HCT116 (cell line): Measurements from ENCODE around the gene NFIA. TPM values are rescaled to one million over a fixed set of nuclear protein-coding genes. Genes with fewer than 3 reads are reported as not detected.

Experiments
- ATAC-seq: fragments of 200-7000 bp; cut with Tn5 transposase; 2 replicates; pipeline ENCODE4 v1.9.1; 2020; ENCODE audit warnings: mild to moderate bottlenecking, moderate library complexity
- BruUV-seq: library from RNA; stranded (reverse); fragments of 400-500 nt; replicated peaks from 2 replicates; lab custom pipeline; 2021; lab: Mats Ljungman, UMichigan
- CTCF ChIA-PET: fragments of 300-600 bp; sonication (Branson Sonifier 250); formaldehyde crosslinking; loops from one replicate; lab custom pipeline; 2021; ENCODE audit warnings: antibody characterized with exemption; lab: Charles Lee
- POLR2A ChIA-PET: fragments of 300-600, 350-600 bp; sonication (Branson Sonifier 250); formaldehyde crosslinking; loops from one replicate; lab custom pipeline; 2021; ENCODE audit warnings: antibody characterized with exemption; lab: Charles Lee
- RAD21 ChIA-PET, 2 experiments: fragments of 300-600 bp; sonication (Branson Sonifier 250); formaldehyde crosslinking; loops; one replicate each; lab custom pipeline; 2023; ENCODE audit warnings: low total read pairs in 2 of 2; ENCODE audit not compliant: uncharacterized antibody in 2 of 2, unreplicated experiment in 2 of 2, low non-redundant PET in 1 of 2; lab: Charles Lee
- DNase-seq: peaks from one replicate; pipeline ENCODE4 v3.0.0-alpha.2; 2010; ENCODE audit warnings: low read depth, low spot score
- H2AFZ ChIP-seq: fragments of 200-600 bp; shearing (Covaris generic), sonication (generic); 2 replicates; pipeline ENCODE4 v1.6.1; 2017; ENCODE audit warnings: low read depth, mixed run types, mixed read lengths, antibody characterized with exemption, low read length; ENCODE audit not compliant: poor library complexity, severe bottlenecking
- H3K27ac ChIP-seq: 2 replicates; pipeline ENCODE4 v1.5.1; 2012; ENCODE audit warnings: low read depth, low read length
- H3K27me3 ChIP-seq: fragments of 200-600 bp; sonication (generic); 2 replicates; pipeline ENCODE4 v1.6.1; 2016; ENCODE audit warnings: mixed run types, low read length, mixed read lengths; ENCODE audit not compliant: insufficient read depth
- H3K36me3 ChIP-seq, 2 experiments: fragments of 200-500 bp in 1 of 2; fragments of 200-600 bp in 1 of 2; sonication (Bioruptor generic) in 1 of 2; sonication (generic) in 1 of 2; 2 replicates each; pipeline versions ENCODE4 v1.5.1 to v1.6.1; 2014 to 2016; ENCODE audit warnings: low read length in 2 of 2, inconsistent platforms in 1 of 2, mixed read lengths in 1 of 2, mixed run types in 1 of 2; ENCODE audit not compliant: insufficient read depth in 2 of 2, control insufficient read depth in 1 of 2
- H3K4me1 ChIP-seq, 2 experiments: fragments of 200-600 bp in 1 of 2; sonication (generic) in 1 of 2; 2 replicates each; pipeline versions ENCODE4 v1.5.1 to v1.6.1; 2012 to 2017; ENCODE audit warnings: low read length in 2 of 2, inconsistent platforms in 1 of 2, mild to moderate bottlenecking in 1 of 2, mixed read lengths in 1 of 2, mixed run types in 1 of 2, moderate library complexity in 1 of 2; ENCODE audit not compliant: insufficient read depth in 2 of 2, control insufficient read depth in 1 of 2
- H3K4me2 ChIP-seq: fragments of 200-600 bp; sonication (generic); 2 replicates; pipeline ENCODE4 v1.6.1; 2017; ENCODE audit warnings: mixed run types, low read length, mixed read lengths
- H3K4me3 ChIP-seq, 2 experiments: fragments of 200-600 bp in 1 of 2; sonication (generic) in 1 of 2; replicated peaks in 1 of 2; 2 replicates each; pipeline ENCODE4 v1.5.1; 2011 to 2016; ENCODE audit warnings: low read length in 2 of 2, control low read depth in 1 of 2, low read depth in 1 of 2, mild to moderate bottlenecking in 1 of 2, mixed read lengths in 1 of 2, mixed run types in 1 of 2
- H3K79me2 ChIP-seq: fragments of 200-600 bp; sonication (generic); 2 replicates; pipeline ENCODE4 v1.6.1; 2017; ENCODE audit warnings: mild to moderate bottlenecking, mixed run types, low read length, moderate library complexity, mixed read lengths; ENCODE audit not compliant: insufficient read depth
- H3K9ac ChIP-seq: fragments of 200-600 bp; sonication (generic); 2 replicates; pipeline ENCODE4 v1.6.1; 2016; ENCODE audit warnings: low read length, mixed read lengths
- H3K9me2 ChIP-seq: fragments of 200-600 bp; sonication (generic), shearing (Covaris generic); 2 replicates; pipeline ENCODE4 v1.6.1; 2017; ENCODE audit warnings: mixed run types, mild to moderate bottlenecking, moderate library complexity; ENCODE audit not compliant: insufficient read depth
- H3K9me3 ChIP-seq, 2 experiments: fragments of 200-500 bp in 1 of 2; fragments of 200-600 bp in 1 of 2; sonication (Bioruptor generic) in 1 of 2; sonication (generic) in 1 of 2; 2 replicates each; pipeline ENCODE4 v1.6.1; 2014 to 2017; ENCODE audit warnings: low read length in 2 of 2, mixed read lengths in 2 of 2, inconsistent platforms in 1 of 2, low read depth in 1 of 2, mild to moderate bottlenecking in 1 of 2, mixed run types in 1 of 2, moderate library complexity in 1 of 2; ENCODE audit not compliant: control insufficient read depth in 1 of 2, insufficient read depth in 1 of 2
- H4K20me1 ChIP-seq: fragments of 200-600 bp; sonication (generic), shearing (Covaris generic); 2 replicates; pipeline ENCODE4 v1.6.1; 2017; ENCODE audit warnings: mixed run types, mild to moderate bottlenecking, moderate library complexity; ENCODE audit not compliant: insufficient read depth
- ELF1 ChIP-seq: IDR thresholded peaks from 2 replicates; pipeline ENCODE4 v1.6.1; 2012; ENCODE audit warnings: low read depth, borderline replicate concordance
- EZH2 ChIP-seq: fragments of 200-600 bp; sonication (generic); IDR thresholded peaks from 2 replicates; pipeline ENCODE4 v1.6.1; 2017; ENCODE audit warnings: antibody characterized with exemption, mixed run types
- EZH2phosphoT487 ChIP-seq: fragments of 200-600 bp; IDR thresholded peaks from 2 replicates; pipeline ENCODE4 v1.6.1; 2018; ENCODE audit warnings: antibody characterized with exemption, borderline replicate concordance
- POLR2A ChIP-seq: IDR thresholded peaks from 2 replicates; pipeline ENCODE4 v1.7.0; 2011; ENCODE audit warnings: borderline replicate concordance; ENCODE audit not compliant: insufficient read depth, insufficient read length; ENCODE audit errors: extremely low read depth
- RAD21 ChIP-seq: IDR thresholded peaks from 2 replicates; pipeline ENCODE4 v1.6.1; 2012; ENCODE audit warnings: low read depth, mild to moderate bottlenecking
- SP1 ChIP-seq: IDR thresholded peaks from 2 replicates; pipeline ENCODE4 v1.6.1; 2012; ENCODE audit warnings: low read depth
- SRF ChIP-seq: IDR thresholded peaks from 2 replicates; pipeline ENCODE4 v1.6.1; 2012; ENCODE audit warnings: low read depth
- ZNF274 ChIP-seq: fragments of 200-500 bp; sonication (Bioruptor generic); IDR thresholded peaks from 2 replicates; pipeline ENCODE4 v1.6.1; 2014; ENCODE audit warnings: mild to moderate bottlenecking, low read depth, low read length, inconsistent platforms
- intact Hi-C: fragments of 100-400 bp; cut with micrococcal nuclease; formaldehyde crosslinking; loops from 2 replicates; pipeline ENCODE4 v1.10.0; 2022
- total RNA-seq: library from RNA; stranded (reverse); gene quantifications from one replicate; pipeline ENCODE4 v1.2.1, GENCODE V29; 2021; ENCODE audit not compliant: unreplicated experiment
- TF ChIP-seq, protein P1 (sequence below): IDR thresholded peaks from 2 replicates; pipeline ENCODE4 v1.6.1; 2012
- TF ChIP-seq, protein P2 (sequence below), 3 experiments: fragments of 200-600 bp in 1 of 3; sonication (generic) in 1 of 3; IDR thresholded peaks in 2 of 3; conservative IDR thresholded peaks in 1 of 3; 2 replicates each; pipeline ENCODE4 v1.5.1; 2012 to 2017; ENCODE audit warnings: low read depth in 2 of 3, low read length in 2 of 3, antibody characterized with exemption in 1 of 3, borderline replicate concordance in 1 of 3, control low read depth in 1 of 3, mild to moderate bottlenecking in 1 of 3, mixed read lengths in 1 of 3, mixed run types in 1 of 3, moderate library complexity in 1 of 3; ENCODE audit not compliant: insufficient read depth in 1 of 3

The NFIA gene
- total RNA-seq, 1 experiment from 2014 or later = 17.2 TPM

DNA sequence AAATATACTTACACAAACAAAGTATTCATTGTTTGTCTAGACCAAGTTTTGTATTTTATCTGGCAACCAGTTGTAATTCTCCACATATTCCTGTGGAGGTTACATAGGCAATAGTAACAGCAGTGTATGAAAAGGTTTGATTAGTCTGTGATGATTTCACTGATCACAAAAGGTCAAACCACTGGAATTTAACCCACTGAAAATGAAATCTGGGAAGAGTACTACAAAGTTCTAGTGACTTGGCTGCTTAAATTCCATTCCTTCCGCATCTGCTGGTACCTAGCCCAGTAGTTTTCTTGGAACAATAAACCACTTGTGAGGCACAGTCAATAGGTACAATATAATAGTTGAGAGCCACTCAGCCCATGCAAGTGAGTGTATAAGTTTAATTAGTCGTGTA is 205.4 kb downstream of the NFIA start:
- peaks cover 0 to 19% of the 10 kb centered on the region in 2 experiments; a peak in 3 of 4 replicates for H3K4me1 ChIP-seq
- no peaks in the 10 kb centered on the region for H3K9me2 ChIP-seq
- POLR2A ChIA-PET = no interaction called here
- no peak overlapping the region for H3K9ac ChIP-seq
- no peak overlapping the region for H3K27ac ChIP-seq
- RAD21 ChIA-PET = no interaction called here
- no TSS peak for BruUV-seq
- intact Hi-C loops = no loop called here
- no peaks in the 10 kb centered on the region for H3K36me3 ChIP-seq
- H3K4me2 ChIP-seq = no peak overlapping the region
- H3K79me2 ChIP-seq = no peaks in the 10 kb centered on the region
- TF ChIP-seq ZNF274 (no peak), POLR2A (no peak), EZH2phosphoT487 (no peak), ELF1 (no peak), SRF (no peak), SP1 (no peak), RAD21 (no peak), EZH2 (no peak)
- TF ChIP-seq, protein P1, sequence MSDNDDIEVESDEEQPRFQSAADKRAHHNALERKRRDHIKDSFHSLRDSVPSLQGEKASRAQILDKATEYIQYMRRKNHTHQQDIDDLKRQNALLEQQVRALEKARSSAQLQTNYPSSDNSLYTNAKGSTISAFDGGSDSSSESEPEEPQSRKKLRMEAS = no peak
- TF ChIP-seq, protein P2, sequence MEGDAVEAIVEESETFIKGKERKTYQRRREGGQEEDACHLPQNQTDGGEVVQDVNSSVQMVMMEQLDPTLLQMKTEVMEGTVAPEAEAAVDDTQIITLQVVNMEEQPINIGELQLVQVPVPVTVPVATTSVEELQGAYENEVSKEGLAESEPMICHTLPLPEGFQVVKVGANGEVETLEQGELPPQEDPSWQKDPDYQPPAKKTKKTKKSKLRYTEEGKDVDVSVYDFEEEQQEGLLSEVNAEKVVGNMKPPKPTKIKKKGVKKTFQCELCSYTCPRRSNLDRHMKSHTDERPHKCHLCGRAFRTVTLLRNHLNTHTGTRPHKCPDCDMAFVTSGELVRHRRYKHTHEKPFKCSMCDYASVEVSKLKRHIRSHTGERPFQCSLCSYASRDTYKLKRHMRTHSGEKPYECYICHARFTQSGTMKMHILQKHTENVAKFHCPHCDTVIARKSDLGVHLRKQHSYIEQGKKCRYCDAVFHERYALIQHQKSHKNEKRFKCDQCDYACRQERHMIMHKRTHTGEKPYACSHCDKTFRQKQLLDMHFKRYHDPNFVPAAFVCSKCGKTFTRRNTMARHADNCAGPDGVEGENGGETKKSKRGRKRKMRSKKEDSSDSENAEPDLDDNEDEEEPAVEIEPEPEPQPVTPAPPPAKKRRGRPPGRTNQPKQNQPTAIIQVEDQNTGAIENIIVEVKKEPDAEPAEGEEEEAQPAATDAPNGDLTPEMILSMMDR (IDR thresholded peaks at IDR 0.05 in 2 of 3, conservative IDR thresholded peaks at IDR 0.05 in 1 of 3; ENCODE audit: borderline replicate concordance in 1 of 3, insufficient read depth in 1 of 3, low read depth in 2 of 3, low read length in 2 of 3) = no peak
- TF ChIP-seq, all 23 proteins: peak for 0
- no peaks in the 10 kb centered on the region for H3K27me3 ChIP-seq
- DNase-seq = peak; percentile 24
- ATAC-seq = peak; percentile 71
- H4K20me1 ChIP-seq = no peaks in the 10 kb centered on the region; the same call in 1 of the 2 replicates
- H2AFZ ChIP-seq = no peak overlapping the region
- no peak overlapping the region for H3K4me3 ChIP-seq
- H3K9me3 ChIP-seq = no peaks in the 10 kb centered on the region
- CTCF ChIA-PET = no interaction called here
